Measurements from ENCODE around the gene CSNK2A1.
"Not testable (repeated sequence)": the region's sequence is repeated elsewhere in the genome, so short reads cannot be mapped to it uniquely, and the experiment has no call there.

The CSNK2A1 gene

GRCh38 chr20:513429-513828, 30.2 kb downstream of the CSNK2A1 start:
- H3K4me3 ChIP-seq (ENCODE audit: severe bottlenecking) = no peak overlapping the region

GRCh38 chr20:510328-511057, 33.1 kb downstream of the CSNK2A1 start:
- not testable (repeated sequence) for DNase-seq (ENCODE audit: low spot score); H3K27me3 ChIP-seq (ENCODE audit: insufficient read depth, poor library complexity, severe bottlenecking); ATAC-seq (ENCODE audit: low read depth); H3K9me3 ChIP-seq (ENCODE audit: severe bottlenecking); H3K27ac ChIP-seq (ENCODE audit: poor library complexity, severe bottlenecking); H3K4me3 ChIP-seq (ENCODE audit: severe bottlenecking); H3K4me1 ChIP-seq (ENCODE audit: insufficient read depth, poor library complexity, severe bottlenecking)
- peaks cover 48% of the 10 kb centered on the region for H3K36me3 ChIP-seq (ENCODE audit: low read depth)

More at GRCh38 chr20:513429-513828, 30.2 kb downstream of the CSNK2A1 start:
- DNase-seq (ENCODE audit: low spot score) (no peak), ATAC-seq (ENCODE audit: low read depth) (no peak)
- H3K4me1 ChIP-seq (ENCODE audit: insufficient read depth, poor library complexity, severe bottlenecking) = peaks cover 8% of the 10 kb centered on the region
- H3K9me3 ChIP-seq (ENCODE audit: severe bottlenecking) = no peaks in the 10 kb centered on the region
- peaks cover 24% of the 10 kb centered on the region for H3K36me3 ChIP-seq (ENCODE audit: low read depth)
- H3K27ac ChIP-seq (ENCODE audit: poor library complexity, severe bottlenecking) = no peak overlapping the region
- H3K27me3 ChIP-seq (ENCODE audit: insufficient read depth, poor library complexity, severe bottlenecking) = no peaks in the 10 kb centered on the region
- no peak for TF ChIP-seq CTCF (IDR thresholded peaks at IDR 0.05; ENCODE audit: poor library complexity, severe bottlenecking)

- ATAC-seq (ENCODE audit: low read depth) = peak; percentile 76
- H3K9me3 ChIP-seq (ENCODE audit: severe bottlenecking); H3K4me1 ChIP-seq (ENCODE audit: insufficient read depth, poor library complexity, severe bottlenecking); H3K4me3 ChIP-seq (ENCODE audit: severe bottlenecking); DNase-seq (ENCODE audit: low spot score); H3K27me3 ChIP-seq (ENCODE audit: insufficient read depth, poor library complexity, severe bottlenecking): not testable (repeated sequence)
- Histone ChIP-seq H3K36me3 (ENCODE audit: low read depth) (peaks cover 56% of the 10 kb centered on the region), H3K27ac (ENCODE audit: poor library complexity, severe bottlenecking) (peak overlapping the region; percentile 2)
Measured at GRCh38 chr20:508364-508787, 35.2 kb downstream of the CSNK2A1 start.

GRCh38 chr20:507761-508332, 35.7 kb downstream of the CSNK2A1 start:
- no peak overlapping the region for H3K27ac ChIP-seq (ENCODE audit: poor library complexity, severe bottlenecking)
- DNase-seq (ENCODE audit: low spot score) (no peak), ATAC-seq (ENCODE audit: low read depth) (no peak)
- H3K4me1 ChIP-seq (ENCODE audit: insufficient read depth, poor library complexity, severe bottlenecking) = peaks cover 8% of the 10 kb centered on the region
- no peak for TF ChIP-seq CTCF (IDR thresholded peaks at IDR 0.05; ENCODE audit: poor library complexity, severe bottlenecking)
- no peaks in the 10 kb centered on the region for H3K27me3 ChIP-seq (ENCODE audit: insufficient read depth, poor library complexity, severe bottlenecking)
- H3K4me3 ChIP-seq (ENCODE audit: severe bottlenecking) = no peak overlapping the region
- no peaks in the 10 kb centered on the region for H3K9me3 ChIP-seq (ENCODE audit: severe bottlenecking)
- H3K36me3 ChIP-seq (ENCODE audit: low read depth) = peaks cover 62% of the 10 kb centered on the region

- Histone ChIP-seq H3K27ac (ENCODE audit: poor library complexity, severe bottlenecking) (no peak overlapping the region), H3K27me3 (ENCODE audit: insufficient read depth, poor library complexity, severe bottlenecking) (no peaks in the 10 kb centered on the region), H3K36me3 (ENCODE audit: low read depth) (peaks cover 68% of the 10 kb centered on the region), H3K4me3 (ENCODE audit: severe bottlenecking) (no peak overlapping the region), H3K4me1 (ENCODE audit: insufficient read depth, poor library complexity, severe bottlenecking) (peaks cover 8% of the 10 kb centered on the region), H3K9me3 (ENCODE audit: severe bottlenecking) (no peaks in the 10 kb centered on the region)
- no peak for TF ChIP-seq CTCF (IDR thresholded peaks at IDR 0.05; ENCODE audit: poor library complexity, severe bottlenecking)
- no peak for DNase-seq (ENCODE audit: low spot score)
- no peak for ATAC-seq (ENCODE audit: low read depth)
Measured at GRCh38 chr20:507006-507758, 36.4 kb downstream of the CSNK2A1 start.
